ENCODE results near the gene CAPN9. TPM values are rescaled to one million over a fixed set of nuclear protein-coding genes. Genes with fewer than 3 reads are reported as not detected.

CAPN9 gene
- total RNA-seq, 1 donor from 2014 or later, result 0.19 TPM

DNA sequence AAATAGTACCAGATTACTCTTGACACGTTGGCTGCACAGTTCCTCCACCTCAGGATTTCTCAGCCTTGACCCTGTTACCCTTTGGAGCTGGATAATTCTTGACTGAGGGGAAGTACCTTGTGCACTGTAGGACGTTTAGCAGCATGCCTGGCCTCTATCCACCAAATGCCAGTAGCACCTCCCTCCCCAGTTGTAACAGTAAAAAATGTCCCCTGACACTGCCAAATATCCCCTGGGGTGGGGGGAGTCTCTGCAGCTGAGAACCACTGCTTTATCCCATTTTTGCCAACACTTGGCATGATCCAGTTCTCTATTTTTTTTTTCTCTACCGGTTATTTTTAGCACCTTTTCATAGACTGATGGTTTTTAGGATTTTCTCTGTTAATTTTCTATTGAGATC is 87.1 kb downstream of the CAPN9 start:
- H3K4me1 ChIP-seq, result peaks cover 13% of the 10 kb centered on the region
- no peaks in the 10 kb centered on the region for H3K9me3 ChIP-seq (ENCODE audit: low read depth)
- no peak for TF ChIP-seq EZH2phosphoT487 (IDR thresholded peaks at IDR 0.05)
- no peak for TF ChIP-seq EZH2 (IDR thresholded peaks at IDR 0.05)
- no peak overlapping the region for H3K27ac ChIP-seq
- no peaks in the 10 kb centered on the region for H3K79me2 ChIP-seq (ENCODE audit: low read depth)
- H3K36me3 ChIP-seq, result no peaks in the 10 kb centered on the region
- H3K4me3 Mint-ChIP-seq, result no peak overlapping the region
- H3K9me3 Mint-ChIP-seq, result peaks cover 11% of the 10 kb centered on the region
- no peaks in the 10 kb centered on the region for H3K27me3 ChIP-seq
- H3K36me3 Mint-ChIP-seq, result peaks cover 20% of the 10 kb centered on the region
- peaks cover 5% of the 10 kb centered on the region for H3K4me1 Mint-ChIP-seq
- no peak overlapping the region for H3K9ac ChIP-seq
- H3F3A ChIP-seq (ENCODE audit: low read depth), result peaks cover 8% of the 10 kb centered on the region
- H3K4me3 ChIP-seq, result no peak overlapping the region
- H4K20me1 ChIP-seq (ENCODE audit: low read depth), result peaks cover 3% of the 10 kb centered on the region
- DNase-seq (ENCODE audit: low spot score), result no peak
- H3K27me3 Mint-ChIP-seq (ENCODE audit: insufficient read depth, low read depth), result no peaks in the 10 kb centered on the region
- H3K27ac Mint-ChIP-seq, result no peak overlapping the region
- H3K4me2 ChIP-seq, result no peak overlapping the region
- H2AFZ ChIP-seq (replicated peaks), result no peak overlapping the region

GRCh38 chr1:230836347-230836746 is 89.2 kb downstream of the CAPN9 start:
- peaks cover 34% of the 10 kb centered on the region for H3K36me3 Mint-ChIP-seq
- no peak overlapping the region for H3K4me3 ChIP-seq

GRCh38 chr1:230836793-230837192 is 89.6 kb downstream of the CAPN9 start:
- DNase-seq (ENCODE audit: low spot score), result peak; percentile 54
- H3K27me3 ChIP-seq, result no peaks in the 10 kb centered on the region
- H3K9me3 ChIP-seq (ENCODE audit: low read depth), result no peaks in the 10 kb centered on the region
- H2AFZ ChIP-seq (replicated peaks), result no peak overlapping the region
- H3K27me3 Mint-ChIP-seq (ENCODE audit: insufficient read depth, low read depth), result no peaks in the 10 kb centered on the region
- TF ChIP-seq EZH2 (IDR thresholded peaks at IDR 0.05) (no peak), CTCF (IDR thresholded peaks at IDR 0.05) (no peak), EZH2phosphoT487 (IDR thresholded peaks at IDR 0.05) (no peak)
- H3K4me3 ChIP-seq, result no peak overlapping the region
- peaks cover 3% of the 10 kb centered on the region for H4K20me1 ChIP-seq (ENCODE audit: low read depth)
- peaks cover 37% of the 10 kb centered on the region for H3K36me3 Mint-ChIP-seq
- peak overlapping the region; percentile 52 for H3K4me2 ChIP-seq
- H3K9ac ChIP-seq, result no peak overlapping the region
- H3K79me2 ChIP-seq (ENCODE audit: low read depth), result no peaks in the 10 kb centered on the region
- H3K27ac Mint-ChIP-seq, result no peak overlapping the region
- no peaks in the 10 kb centered on the region for H3K36me3 ChIP-seq
- peaks cover 4% of the 10 kb centered on the region for H3K9me3 Mint-ChIP-seq
- peaks cover 8% of the 10 kb centered on the region for H3F3A ChIP-seq (ENCODE audit: low read depth)
- H3K27ac ChIP-seq, result peak overlapping the region; percentile 80
- H3K4me1 Mint-ChIP-seq, result peaks cover 5% of the 10 kb centered on the region
- peaks cover 13% of the 10 kb centered on the region for H3K4me1 ChIP-seq
- H3K4me3 Mint-ChIP-seq, result no peak overlapping the region

More at GRCh38 chr1:230836347-230836746, 89.2 kb downstream of the CAPN9 start:
- no peaks in the 10 kb centered on the region for H3K27me3 ChIP-seq
- peak overlapping the region; percentile 52 for H3K4me2 ChIP-seq
- Mint-ChIP-seq H3K4me1 (peaks cover 5% of the 10 kb centered on the region), H3K27me3 (ENCODE audit: insufficient read depth, low read depth) (no peaks in the 10 kb centered on the region), H3K4me3 (no peak overlapping the region), H3K27ac (no peak overlapping the region), H3K9me3 (peaks cover 8% of the 10 kb centered on the region)
- no peak for TF ChIP-seq EZH2 (IDR thresholded peaks at IDR 0.05)
- no peak for TF ChIP-seq CTCF (IDR thresholded peaks at IDR 0.05)
- TF ChIP-seq EZH2phosphoT487 (IDR thresholded peaks at IDR 0.05), result no peak
- H3K36me3 ChIP-seq, result no peaks in the 10 kb centered on the region
- no peak for DNase-seq (ENCODE audit: low spot score)
- no peak overlapping the region for H2AFZ ChIP-seq (replicated peaks)
- no peaks in the 10 kb centered on the region for H3K9me3 ChIP-seq (ENCODE audit: low read depth)
- H3K27ac ChIP-seq, result peak overlapping the region; percentile 80
- H3K4me1 ChIP-seq, result peaks cover 13% of the 10 kb centered on the region
- no peak overlapping the region for H3K9ac ChIP-seq
- no peaks in the 10 kb centered on the region for H3K79me2 ChIP-seq (ENCODE audit: low read depth)
- peaks cover 3% of the 10 kb centered on the region for H4K20me1 ChIP-seq (ENCODE audit: low read depth)
- peaks cover 8% of the 10 kb centered on the region for H3F3A ChIP-seq (ENCODE audit: low read depth)

- Mint-ChIP-seq H3K27me3 (ENCODE audit: insufficient read depth, low read depth) (peaks cover under 1% of the 10 kb centered on the region), H3K4me1 (peaks cover 5% of the 10 kb centered on the region), H3K36me3 (peaks cover 48% of the 10 kb centered on the region), H3K9me3 (no peaks in the 10 kb centered on the region), H3K27ac (no peak overlapping the region), H3K4me3 (no peak overlapping the region)
- Histone ChIP-seq H2AFZ (replicated peaks) (no peak overlapping the region), H3K79me2 (ENCODE audit: low read depth) (no peaks in the 10 kb centered on the region), H4K20me1 (ENCODE audit: low read depth) (peaks cover 3% of the 10 kb centered on the region), H3K4me1 (peaks cover 13% of the 10 kb centered on the region), H3K4me3 (no peak overlapping the region), H3K4me2 (no peak overlapping the region), H3K9me3 (ENCODE audit: low read depth) (no peaks in the 10 kb centered on the region), H3K27me3 (no peaks in the 10 kb centered on the region), H3K27ac (no peak overlapping the region), H3F3A (ENCODE audit: low read depth) (peaks cover 8% of the 10 kb centered on the region), H3K36me3 (no peaks in the 10 kb centered on the region), H3K9ac (no peak overlapping the region)
- DNase-seq (ENCODE audit: low spot score), result no peak
- no peak for TF ChIP-seq EZH2 (IDR thresholded peaks at IDR 0.05)
- TF ChIP-seq EZH2phosphoT487 (IDR thresholded peaks at IDR 0.05), result no peak
- no peak for TF ChIP-seq CTCF (IDR thresholded peaks at IDR 0.05)
Observed at GRCh38 chr1:230839173-230839572, 92.0 kb downstream of the CAPN9 start.

All from neural progenitor cell (in vitro differentiated cells).